PC-9 (cell line): ENCODE data around the gene SLC25A21.
"Not testable (repeated sequence)": the region's sequence is repeated elsewhere in the genome, so short reads cannot be mapped to it uniquely, and the experiment has no call there.

Source experiments
- EZH2 ChIP-seq: fragments of 200-600 bp; sonication (generic); IDR thresholded peaks from 2 replicates; pipeline ENCODE4 v1.8.0; 2017; ENCODE audit warnings: antibody characterized with exemption, low read depth
- TF ChIP-seq, protein P1 (sequence below): fragments of 200-600 bp; sonication (generic); conservative IDR thresholded peaks from 2 replicates; pipeline ENCODE4 v1.6.1; 2017; ENCODE audit warnings: mixed run types, antibody characterized with exemption, mild to moderate bottlenecking, moderate library complexity

DNA sequence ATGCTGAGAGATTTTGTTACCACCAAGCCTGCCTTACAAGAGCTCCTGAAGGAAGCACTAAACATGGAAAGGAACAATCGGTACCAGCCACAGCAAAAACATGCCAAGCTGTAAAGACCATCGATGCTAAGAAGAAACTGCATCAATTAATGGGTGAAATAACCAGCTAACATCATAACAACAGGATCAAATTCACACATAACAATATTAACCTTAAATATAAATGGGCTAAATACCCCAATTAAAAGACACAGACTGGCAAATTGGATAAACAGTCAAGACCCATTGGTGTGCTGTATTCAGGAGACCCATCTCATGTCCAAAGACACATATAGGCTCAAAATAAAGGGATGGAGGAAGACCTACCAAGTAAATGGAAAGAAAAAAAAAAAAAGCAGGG lies 17.3 kb upstream of the SLC25A21 start:
- TF ChIP-seq, protein P1, sequence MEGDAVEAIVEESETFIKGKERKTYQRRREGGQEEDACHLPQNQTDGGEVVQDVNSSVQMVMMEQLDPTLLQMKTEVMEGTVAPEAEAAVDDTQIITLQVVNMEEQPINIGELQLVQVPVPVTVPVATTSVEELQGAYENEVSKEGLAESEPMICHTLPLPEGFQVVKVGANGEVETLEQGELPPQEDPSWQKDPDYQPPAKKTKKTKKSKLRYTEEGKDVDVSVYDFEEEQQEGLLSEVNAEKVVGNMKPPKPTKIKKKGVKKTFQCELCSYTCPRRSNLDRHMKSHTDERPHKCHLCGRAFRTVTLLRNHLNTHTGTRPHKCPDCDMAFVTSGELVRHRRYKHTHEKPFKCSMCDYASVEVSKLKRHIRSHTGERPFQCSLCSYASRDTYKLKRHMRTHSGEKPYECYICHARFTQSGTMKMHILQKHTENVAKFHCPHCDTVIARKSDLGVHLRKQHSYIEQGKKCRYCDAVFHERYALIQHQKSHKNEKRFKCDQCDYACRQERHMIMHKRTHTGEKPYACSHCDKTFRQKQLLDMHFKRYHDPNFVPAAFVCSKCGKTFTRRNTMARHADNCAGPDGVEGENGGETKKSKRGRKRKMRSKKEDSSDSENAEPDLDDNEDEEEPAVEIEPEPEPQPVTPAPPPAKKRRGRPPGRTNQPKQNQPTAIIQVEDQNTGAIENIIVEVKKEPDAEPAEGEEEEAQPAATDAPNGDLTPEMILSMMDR, result not testable (repeated sequence)
- TF ChIP-seq EZH2, result not testable (repeated sequence)
